ENCODE data around the gene PI4KA.

DNA sequence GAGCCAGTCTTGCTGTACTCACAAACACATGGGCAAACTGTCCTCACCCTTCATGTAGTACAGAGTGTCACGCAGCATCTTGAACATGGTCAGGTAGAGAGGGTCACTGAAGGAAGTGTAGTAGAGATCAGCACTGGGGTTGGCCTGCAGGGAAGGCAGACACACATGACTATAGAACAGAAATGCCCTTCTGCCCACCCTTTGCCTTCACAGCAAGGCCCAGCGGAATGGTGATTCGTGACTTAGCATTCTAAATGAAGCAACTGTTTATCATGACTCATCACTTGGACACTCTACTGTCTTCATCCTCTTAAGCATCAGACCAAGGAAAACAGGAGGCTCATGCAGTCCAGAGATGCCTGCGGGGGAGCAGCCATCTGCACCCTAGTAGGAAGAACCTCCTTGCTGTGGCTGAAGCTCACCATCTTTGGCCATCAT lies 51.3 kb downstream of the PI4KA start:
- TF ChIP-seq CTCF (conservative IDR thresholded peaks at IDR 0.05 in 1 of 2, IDR thresholded peaks at IDR 0.05 in 1 of 2; ENCODE audit: low read depth in 1 of 2, low read length in 2 of 2) (no peak), EZH2 (IDR thresholded peaks at IDR 0.05; ENCODE audit: low read length, missing control alignments) (no peak)
